HL-60 (cell line): ENCODE results near the gene UBR2.
A peak's percentile ranks its signal among the peaks of the same experiment; 100 is the strongest.

ENCODE experiments used
- DNase-seq, 2 experiments: peaks; one replicate each; pipeline ENCODE4 v3.0.0-alpha.2; 2010 to 2020; ENCODE audit warnings: low read depth in 1 of 2, low spot score in 1 of 2
- H3K27ac ChIP-seq: fragments of 250-450 bp; sonication (Bioruptor Pico); replicated peaks from 2 replicates; pipeline ENCODE4 v1.5.1; 2020; ENCODE audit warnings: mild to moderate bottlenecking, moderate library complexity
- H3K27me3 ChIP-seq: fragments of 250-450 bp; sonication (Bioruptor Pico); 2 replicates; pipeline ENCODE4 v1.5.1; 2021; ENCODE audit warnings: mild to moderate bottlenecking, moderate library complexity; ENCODE audit not compliant: insufficient read depth, poor library complexity, severe bottlenecking
- H3K4me3 ChIP-seq: replicated peaks from 2 replicates; pipeline ENCODE4 v1.5.1; 2011; ENCODE audit warnings: mild to moderate bottlenecking, control low read depth, low read length; ENCODE audit not compliant: insufficient read depth
- CTCF ChIP-seq: IDR thresholded peaks from one replicate; pipeline ENCODE4 v1.5.1; 2011; ENCODE audit warnings: low read length, control low read depth, inconsistent platforms; ENCODE audit not compliant: insufficient read depth
- GABPA ChIP-seq: IDR thresholded peaks from 2 replicates; pipeline ENCODE4 v1.6.1; 2012; ENCODE audit warnings: low read depth
- POLR2AphosphoS5 ChIP-seq: IDR thresholded peaks from 2 replicates; pipeline ENCODE4 v1.6.1; 2012; ENCODE audit warnings: low read depth
- REST ChIP-seq: IDR thresholded peaks from 2 replicates; pipeline ENCODE4 v1.6.1; 2012; ENCODE audit warnings: low read depth; ENCODE audit not compliant: insufficient replicate concordance
- SPI1 ChIP-seq: IDR thresholded peaks from 2 replicates; pipeline ENCODE4 v1.6.1; 2012; ENCODE audit warnings: low read depth, mild to moderate bottlenecking, borderline replicate concordance

UBR2 gene

GRCh38 chr6:42562788-42563405 is 932 bp upstream of the UBR2 start:
- TF ChIP-seq REST (no peak), CTCF (no peak), POLR2AphosphoS5 (no peak), GABPA (no peak), SPI1 (no peak)
- DNase-seq = no peak
- H3K27me3 ChIP-seq = no peaks in the 10 kb centered on the region
- no peak overlapping the region for H3K27ac ChIP-seq
- peak overlapping the region; percentile 44; the same call in 1 of the 2 replicates for H3K4me3 ChIP-seq

GRCh38 chr6:42564506-42564825 is 637 bp downstream of the UBR2 start:
- Histone ChIP-seq H3K27me3 (no peaks in the 10 kb centered on the region), H3K4me3 (peak overlapping the region; percentile 85), H3K27ac (peak overlapping the region; percentile 81)
- TF ChIP-seq GABPA (no peak), POLR2AphosphoS5 (no peak), CTCF (no peak), REST (no peak)
- DNase-seq = no peak

GRCh38 chr6:42565823-42566613 is 2.2 kb downstream of the UBR2 start:
- H3K4me3 ChIP-seq = peak overlapping the region; percentile 85
- peak in 1 of 2 experiments; percentile 38 for DNase-seq

More at GRCh38 chr6:42565823-42566613, 2.2 kb downstream of the UBR2 start:
- TF ChIP-seq GABPA (no peak), CTCF (no peak), SPI1 (no peak), REST (no peak), POLR2AphosphoS5 (no peak)
- H3K27ac ChIP-seq = peak overlapping the region; percentile 81
- no peaks in the 10 kb centered on the region for H3K27me3 ChIP-seq
